HG02852 (cell line): ENCODE results near the gene PTGES3L.

Experiments
- ATAC-seq: cut with Tn5 transposase; IDR thresholded peaks from one replicate; pipeline ENCODE4 v1.9.1; 2021; ENCODE audit warnings: mild to moderate bottlenecking, moderate library complexity; ENCODE audit not compliant: unreplicated experiment

The PTGES3L gene

GRCh38 chr17:42979511-42980273 lies at the start of gene PTGES3L:
Gene PTGES3L (minus strand): TSS chr17:42980080. CDS start chr17:42980053, 27 bp downstream.
- ATAC-seq: peak; percentile 28

- no peak for ATAC-seq
These were observed 48.5 kb upstream of the PTGES3L start for GRCh38 chr17:43028221-43028861.

DNA sequence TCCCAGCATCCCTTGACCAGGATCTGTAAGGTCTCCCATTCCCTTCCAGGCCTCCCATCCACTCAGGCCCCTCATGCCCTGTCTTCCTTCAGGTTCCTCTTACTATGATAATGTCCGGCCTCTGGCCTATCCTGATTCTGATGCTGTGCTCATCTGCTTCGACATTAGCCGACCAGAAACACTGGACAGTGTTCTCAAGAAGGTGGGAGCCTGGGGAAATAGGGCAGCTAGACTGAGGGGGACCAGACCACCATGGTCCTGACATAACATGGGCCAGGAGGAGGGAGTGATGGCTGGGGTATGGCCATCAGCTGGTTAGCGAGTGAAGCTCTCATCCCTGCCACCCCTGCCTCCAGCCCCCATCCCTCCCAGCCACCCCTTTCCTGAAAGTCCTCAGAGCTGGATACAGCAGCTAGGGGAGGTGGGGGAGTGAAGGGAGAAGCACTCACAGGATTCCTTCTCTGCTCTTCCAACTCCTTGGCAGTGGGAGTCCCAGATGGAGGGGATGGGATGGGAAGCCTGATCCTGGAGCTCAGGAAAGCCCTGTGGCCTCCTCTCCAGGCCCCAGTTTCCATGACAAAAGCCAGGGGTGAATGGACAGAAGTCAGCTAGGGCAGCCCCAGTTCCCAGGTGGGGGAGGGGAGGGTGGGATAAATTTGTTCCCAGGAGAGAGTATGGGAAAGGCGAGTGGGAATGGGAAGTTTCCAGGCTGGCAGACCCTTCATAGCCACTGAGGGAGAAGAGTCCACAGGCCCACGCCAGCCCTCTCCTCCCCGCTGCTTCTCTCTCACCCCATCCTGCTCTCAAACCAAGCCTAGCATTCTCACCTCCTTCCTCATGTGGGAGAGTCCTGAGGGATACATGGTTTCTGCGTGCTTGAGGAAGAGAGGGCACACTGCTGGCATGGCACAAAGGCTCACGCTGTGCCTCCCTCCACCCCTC lies 47.5 kb upstream of the PTGES3L start:
- no peak for ATAC-seq

DNA sequence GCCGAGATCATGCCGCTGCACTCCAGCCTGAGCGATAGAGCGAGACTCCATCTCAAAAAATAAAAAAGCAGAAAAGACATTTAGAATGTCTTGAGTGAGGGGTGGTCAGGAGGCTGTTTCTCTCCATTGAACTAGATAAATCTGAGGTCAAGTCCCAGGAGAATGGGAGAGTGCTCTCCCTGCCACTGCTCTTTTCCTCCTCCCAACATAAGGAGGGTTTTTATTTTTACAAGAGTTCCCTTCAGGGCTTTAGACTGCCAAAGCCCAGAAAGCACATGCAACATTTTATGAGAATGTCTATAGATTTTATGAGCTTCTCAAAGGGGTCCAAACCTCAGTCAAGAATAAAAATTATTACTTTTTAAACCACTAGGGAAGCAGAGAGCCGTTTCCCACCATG lies 46.7 kb upstream of the PTGES3L start:
- no peak for ATAC-seq

GRCh38 chr17:43025766-43026537 lies 46.1 kb upstream of the PTGES3L start:
- ATAC-seq: no peak

DNA sequence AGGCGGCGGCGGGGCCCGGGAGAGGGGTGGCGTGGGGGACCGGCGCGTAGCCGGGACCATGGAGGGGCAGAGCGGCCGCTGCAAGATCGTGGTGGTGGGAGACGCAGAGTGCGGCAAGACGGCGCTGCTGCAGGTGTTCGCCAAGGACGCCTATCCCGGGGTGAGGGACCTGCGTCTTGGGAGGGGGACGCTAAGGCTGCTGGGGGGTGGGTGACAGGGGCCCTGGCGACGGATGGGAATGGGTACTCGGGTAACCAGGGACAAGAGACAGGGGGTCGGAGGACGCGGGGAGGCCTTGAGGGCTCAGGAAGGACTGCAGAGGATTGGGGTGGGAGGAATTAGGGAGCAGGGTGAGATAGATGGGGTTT lies 45.4 kb upstream of the PTGES3L start:
- ATAC-seq: no peak

- ATAC-seq: no peak
These were observed 44.8 kb upstream of the PTGES3L start, which contains the start of gene RND2 for GRCh38 chr17:43024407-43025289. Gene RND2 (plus strand): TSS chr17:43025231. CDS start chr17:43025348, 117 bp downstream.

DNA sequence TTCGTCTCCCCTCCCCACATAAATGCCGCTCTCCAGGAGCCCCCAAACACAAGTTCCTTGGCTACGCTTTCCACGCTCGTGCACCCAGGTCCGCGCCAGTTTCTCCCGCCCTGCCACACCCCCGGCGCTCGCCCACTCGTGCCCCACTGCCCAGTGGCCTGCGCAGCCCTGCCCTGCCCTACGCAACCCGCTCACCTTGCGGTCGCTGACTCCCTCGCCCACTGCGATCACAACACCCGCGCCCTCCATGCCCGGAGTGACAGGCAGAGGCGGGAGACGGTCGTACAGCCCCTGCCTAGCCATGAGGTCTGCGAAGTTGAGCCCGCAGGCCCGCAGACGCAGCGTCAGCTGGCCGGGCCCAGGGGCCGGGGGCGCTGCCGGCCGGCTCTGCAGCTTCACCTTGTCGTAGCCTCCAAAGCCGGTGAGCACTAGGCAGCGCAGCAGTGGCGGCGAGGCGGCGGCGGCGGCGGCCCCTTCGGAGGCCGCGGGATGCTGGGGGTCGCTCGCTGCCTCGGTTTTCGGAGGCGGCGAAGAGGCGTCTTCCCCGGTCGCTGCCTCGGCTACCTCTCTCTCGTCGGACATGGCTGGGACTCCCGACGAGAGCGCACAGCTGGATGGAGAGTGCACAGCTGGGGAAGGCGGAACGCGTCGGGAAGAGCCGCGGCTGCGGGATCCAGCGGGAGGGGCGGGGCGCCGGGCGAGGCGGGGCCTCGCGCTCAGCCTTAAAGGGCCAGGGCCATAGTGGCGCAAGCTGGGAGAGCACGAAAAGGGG lies 42.0 kb upstream of the PTGES3L start, which contains the start of gene VAT1:
TSS of gene VAT1 (minus strand) at position 645 of the 772 bp plus-strand sequence. CDS start at position 582, 63 bp downstream.
- ATAC-seq: peak; percentile 42

DNA sequence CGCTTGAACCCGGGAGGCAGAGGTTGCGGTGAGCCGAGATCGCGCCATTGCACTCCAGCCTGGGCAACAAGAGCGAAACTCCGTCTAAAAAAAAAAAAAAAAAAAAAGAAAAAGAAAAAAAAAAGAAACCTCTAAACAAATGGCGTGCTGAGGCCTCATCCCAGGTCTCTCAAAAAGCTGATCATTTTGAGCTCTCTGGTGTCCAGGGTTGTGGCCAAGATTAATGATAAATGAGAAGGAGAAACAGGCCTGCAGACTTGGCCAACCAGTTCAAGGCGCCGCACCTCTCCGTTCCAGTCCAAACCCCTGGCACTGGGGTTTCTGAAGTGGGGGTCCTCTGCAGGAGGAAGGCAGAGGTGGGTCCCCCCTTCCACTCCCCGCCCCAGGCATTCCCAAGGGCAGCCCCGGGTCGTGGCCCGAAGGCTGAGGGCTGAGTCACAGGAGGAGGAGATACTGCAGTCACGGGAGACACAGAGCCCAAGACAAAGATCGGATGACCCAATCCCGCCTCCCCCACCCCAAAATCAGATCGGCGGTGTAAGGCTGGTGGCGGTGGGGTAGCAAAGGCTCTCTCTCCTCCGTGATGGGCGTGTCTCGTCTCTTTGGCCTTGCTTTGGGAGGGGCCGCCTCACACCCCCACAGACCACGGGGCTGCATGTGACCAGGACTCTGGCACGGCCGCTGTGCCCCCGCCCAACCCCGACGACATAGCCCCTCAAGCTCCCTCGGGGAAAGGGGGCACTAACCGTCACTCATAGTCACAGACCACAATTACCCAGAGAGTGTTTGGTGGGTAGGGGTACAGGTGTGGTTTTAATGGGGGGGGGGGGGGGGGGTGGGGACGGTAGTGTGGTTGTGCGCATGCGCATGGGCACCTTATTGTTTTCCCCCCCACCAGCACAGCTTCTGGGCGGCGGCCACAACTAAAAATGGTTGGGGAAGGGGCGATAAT lies 41.2 kb upstream of the PTGES3L start:
- no peak for ATAC-seq

- ATAC-seq: no peak
These were observed 40.2 kb upstream of the PTGES3L start for GRCh38 chr17:43020030-43020621.

DNA sequence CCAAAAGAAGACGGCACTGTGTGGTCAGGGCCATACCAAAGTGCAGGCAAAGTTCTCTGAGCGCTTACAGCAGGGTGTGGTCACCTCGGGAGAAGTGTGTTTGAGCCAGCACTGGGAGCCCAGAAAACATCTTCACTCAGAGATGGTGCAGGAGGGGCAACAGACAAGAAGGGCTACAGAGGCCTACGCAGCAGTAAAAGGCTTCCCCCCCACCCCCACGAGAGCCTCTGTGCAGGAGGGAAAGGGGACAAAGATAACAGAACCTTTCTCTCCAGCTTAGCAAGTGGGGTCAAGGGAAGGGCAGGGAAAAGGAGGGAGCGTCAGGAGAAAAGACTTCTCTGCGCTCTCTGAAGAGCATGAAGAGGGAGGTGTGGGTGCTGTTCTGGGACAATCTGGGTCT lies 39.5 kb upstream of the PTGES3L start:
- no peak for ATAC-seq

- no peak for ATAC-seq
These were observed 39.1 kb upstream of the PTGES3L start for GRCh38 chr17:43018932-43019331.

DNA sequence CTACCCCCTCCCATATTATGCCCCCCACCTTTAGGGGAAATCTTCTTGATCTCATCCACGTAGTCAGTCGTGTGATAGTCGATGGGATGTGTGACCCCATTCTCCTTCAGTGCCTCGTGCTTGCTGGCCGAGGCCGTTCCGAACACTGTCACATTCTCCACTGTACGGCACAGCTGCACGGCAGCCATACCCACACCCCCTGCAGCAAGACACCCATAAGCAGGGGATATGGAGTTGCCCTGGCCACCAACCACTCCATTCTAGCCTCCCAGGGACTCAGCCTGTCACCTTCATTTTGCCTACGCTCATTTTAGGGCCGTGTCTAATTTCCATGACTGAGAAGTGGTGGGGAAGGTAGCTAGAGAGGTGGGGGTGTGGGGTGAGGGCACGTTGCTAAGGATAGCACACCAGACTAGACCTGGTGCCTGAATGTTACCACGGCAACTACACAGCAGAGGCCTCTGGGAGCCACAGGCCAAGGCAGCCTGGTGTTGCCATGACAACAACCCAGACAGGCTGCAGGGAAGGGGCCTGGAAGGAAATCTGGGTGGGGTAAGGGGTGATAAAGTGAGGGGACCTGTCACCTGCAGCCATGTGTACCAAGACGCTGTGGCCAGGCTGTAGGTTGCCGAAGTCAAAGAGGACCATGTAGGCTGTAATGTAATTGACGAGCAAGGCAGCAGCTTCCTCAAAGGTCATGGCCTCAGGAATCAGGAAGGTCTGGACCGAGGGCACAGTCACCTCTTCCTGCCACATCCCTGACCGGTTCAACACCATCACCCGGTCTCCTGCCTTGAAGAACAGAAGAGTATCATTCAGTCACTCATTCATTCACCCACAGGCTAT lies 38.4 kb upstream of the PTGES3L start:
- no peak for ATAC-seq

- ATAC-seq: no peak
These were observed 36.3 kb upstream of the PTGES3L start for GRCh38 chr17:43016216-43016615.

- ATAC-seq: no peak
These were observed 35.7 kb upstream of the PTGES3L start for GRCh38 chr17:43015579-43015978.
